ENCODE measurements around the gene CTNNB1. TPM values are rescaled to one million over a fixed set of nuclear protein-coding genes. Genes with fewer than 3 reads are reported as not detected.
"Not testable (repeated sequence)": the region's sequence is repeated elsewhere in the genome, so short reads cannot be mapped to it uniquely, and the experiment has no call there.

The CTNNB1 gene
- total RNA-seq, 1 donor from 2014 or later: 457 TPM

GRCh38 chr3:41244620-41245336 is 45.5 kb downstream of the CTNNB1 start:
- intact Hi-C loops (cut with DNase I): no loop called here
- no peak for ATAC-seq
- DNase-seq (ENCODE audit: low spot score): no peak

GRCh38 chr3:41247055-41248004 is 48.0 kb downstream of the CTNNB1 start:
- peak; percentile 70 for ATAC-seq
- intact Hi-C loops (cut with DNase I): no loop called here
- no peak for DNase-seq (ENCODE audit: low spot score)

- no peak for ATAC-seq
- no peak for DNase-seq (ENCODE audit: low spot score)
- intact Hi-C loops (cut with DNase I): no loop called here
These were observed 49.2 kb downstream of the CTNNB1 start for GRCh38 chr3:41248525-41248924.

- DNase-seq (ENCODE audit: low spot score) (no peak), ATAC-seq (no peak)
- intact Hi-C loops (cut with DNase I): no loop called here
These were observed 50.0 kb downstream of the CTNNB1 start for GRCh38 chr3:41249318-41249717.

- intact Hi-C loops (cut with DNase I): no loop called here
- ATAC-seq (no peak), DNase-seq (ENCODE audit: low spot score) (no peak)
These were observed 51.5 kb downstream of the CTNNB1 start for GRCh38 chr3:41250825-41251224.

- intact Hi-C loops (cut with DNase I): no loop called here
- DNase-seq (ENCODE audit: low spot score) (no peak), ATAC-seq (no peak)
These were observed 52.3 kb downstream of the CTNNB1 start for GRCh38 chr3:41251593-41251992.

GRCh38 chr3:41258239-41258800 is 59.0 kb downstream of the CTNNB1 start:
- intact Hi-C loops (cut with DNase I): no loop called here
- no peak for ATAC-seq
- DNase-seq (ENCODE audit: low spot score): no peak

GRCh38 chr3:41259449-41260062 is 60.3 kb downstream of the CTNNB1 start:
- intact Hi-C loops (cut with DNase I): no loop called here
- ATAC-seq: no peak
- no peak for DNase-seq (ENCODE audit: low spot score)

GRCh38 chr3:41260063-41260450 is 60.8 kb downstream of the CTNNB1 start:
- no peak for ATAC-seq
- no peak for DNase-seq (ENCODE audit: low spot score)
- intact Hi-C loops (cut with DNase I): no loop called here

- no peak for ATAC-seq
- DNase-seq (ENCODE audit: low spot score): no peak
- intact Hi-C loops (cut with DNase I): no loop called here
These were observed 65.8 kb downstream of the CTNNB1 start for GRCh38 chr3:41265011-41265545.

GRCh38 chr3:41265823-41266273 is 66.5 kb downstream of the CTNNB1 start:
- DNase-seq (ENCODE audit: low spot score) (no peak), ATAC-seq (no peak)
- intact Hi-C loops (cut with DNase I): no loop called here

GRCh38 chr3:41267975-41268640 is 68.8 kb downstream of the CTNNB1 start:
- intact Hi-C loops (cut with DNase I): no loop called here
- DNase-seq (ENCODE audit: low spot score): no peak
- no peak for ATAC-seq

- DNase-seq (ENCODE audit: low spot score) (no peak), ATAC-seq (no peak)
- intact Hi-C loops (cut with DNase I): no loop called here
These were observed 73.4 kb downstream of the CTNNB1 start for GRCh38 chr3:41272667-41273066.

GRCh38 chr3:41274944-41275668 is 75.8 kb downstream of the CTNNB1 start:
- DNase-seq (ENCODE audit: low spot score): no peak
- intact Hi-C loops (cut with DNase I): no loop called here
- no peak for ATAC-seq

GRCh38 chr3:41276191-41276590 is 76.9 kb downstream of the CTNNB1 start:
- ATAC-seq (no peak), DNase-seq (ENCODE audit: low spot score) (no peak)
- intact Hi-C loops (cut with DNase I): no loop called here

GRCh38 chr3:41277790-41278465 is 78.6 kb downstream of the CTNNB1 start:
- DNase-seq (ENCODE audit: low spot score): no peak
- intact Hi-C loops (cut with DNase I): no loop called here
- ATAC-seq: no peak

GRCh38 chr3:41284934-41285333 is 85.6 kb downstream of the CTNNB1 start:
- DNase-seq (ENCODE audit: low spot score); intact Hi-C loops (cut with DNase I); ATAC-seq: not testable (repeated sequence)

All from sciatic nerve (tissue), 2 donors.